SK-N-SH treated with all-trans-retinoic acid at 6 μM for 48 hours (cell line): ENCODE results near the gene STK39.

Experiments
- ARNTL ChIP-seq: fragments of 450-650 bp; formaldehyde crosslinking; IDR thresholded peaks from 2 replicates; pipeline ENCODE4 v1.5.0; 2020; ENCODE audit warnings: low read depth, mild to moderate bottlenecking, moderate library complexity, borderline replicate concordance
- ESRRG ChIP-seq: fragments of 250-450 bp; sonication (Bioruptor Pico); IDR thresholded peaks from 2 replicates; pipeline ENCODE4 v1.6.1; 2021; ENCODE audit warnings: mild to moderate bottlenecking
- PPARA ChIP-seq: fragments of 250-450 bp; sonication (Bioruptor Pico); IDR thresholded peaks from 2 replicates; pipeline ENCODE4 v1.5.0; 2020; ENCODE audit warnings: mild to moderate bottlenecking, borderline replicate concordance
- SNAI2 ChIP-seq: fragments of 250-450 bp; sonication (Bioruptor Pico); IDR thresholded peaks from 2 replicates; pipeline ENCODE4 v1.5.0; 2020; ENCODE audit warnings: mild to moderate bottlenecking, moderate library complexity
- TCF4 ChIP-seq: fragments of 250-450 bp; sonication (Bioruptor Pico); IDR thresholded peaks from 2 replicates; pipeline ENCODE4 v1.8.0; 2021; ENCODE audit warnings: mild to moderate bottlenecking, moderate library complexity, borderline replicate concordance
- ZFP3 ChIP-seq: fragments of 250-450 bp; sonication (Bioruptor Pico); IDR thresholded peaks from 2 replicates; pipeline ENCODE4 v1.5.0; 2020; ENCODE audit warnings: mild to moderate bottlenecking, moderate library complexity
- ZFP30 ChIP-seq: fragments of 450-650 bp; formaldehyde crosslinking; IDR thresholded peaks from 2 replicates; pipeline ENCODE4 v1.5.0; 2022; ENCODE audit warnings: mild to moderate bottlenecking, moderate library complexity
- TF ChIP-seq, protein P1 (sequence below): fragments of 250-450 bp; sonication (Bioruptor Pico); IDR thresholded peaks from 2 replicates; pipeline ENCODE4 v1.8.0; 2020; ENCODE audit warnings: mild to moderate bottlenecking, moderate library complexity, borderline replicate concordance
- TF ChIP-seq, protein P2 (sequence below): fragments of 250-450 bp; sonication (Bioruptor Pico); IDR thresholded peaks from 2 replicates; pipeline ENCODE4 v1.8.0; 2021; ENCODE audit warnings: low read depth, mild to moderate bottlenecking, moderate library complexity, borderline replicate concordance

DNA sequence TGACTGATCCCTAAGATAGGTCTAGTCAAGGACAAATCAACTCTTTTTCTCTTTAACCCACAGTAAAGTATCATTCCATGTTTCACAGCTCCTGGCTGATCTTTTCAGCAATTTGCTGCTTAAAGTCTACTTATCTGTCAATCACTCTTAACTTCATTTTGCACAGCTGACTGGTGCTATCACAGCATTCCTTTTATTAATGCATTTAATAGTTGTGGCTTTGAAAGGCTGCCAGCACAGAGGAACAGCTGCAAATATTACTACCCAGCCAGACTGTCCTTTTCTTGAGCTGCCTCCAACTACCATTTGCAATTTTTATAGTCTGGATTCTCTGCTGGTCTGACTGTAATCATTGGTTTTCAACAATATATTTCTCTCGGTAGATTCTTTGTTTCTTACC lies 303.5 kb downstream of the STK39 start:
- TF ChIP-seq, protein P1, sequence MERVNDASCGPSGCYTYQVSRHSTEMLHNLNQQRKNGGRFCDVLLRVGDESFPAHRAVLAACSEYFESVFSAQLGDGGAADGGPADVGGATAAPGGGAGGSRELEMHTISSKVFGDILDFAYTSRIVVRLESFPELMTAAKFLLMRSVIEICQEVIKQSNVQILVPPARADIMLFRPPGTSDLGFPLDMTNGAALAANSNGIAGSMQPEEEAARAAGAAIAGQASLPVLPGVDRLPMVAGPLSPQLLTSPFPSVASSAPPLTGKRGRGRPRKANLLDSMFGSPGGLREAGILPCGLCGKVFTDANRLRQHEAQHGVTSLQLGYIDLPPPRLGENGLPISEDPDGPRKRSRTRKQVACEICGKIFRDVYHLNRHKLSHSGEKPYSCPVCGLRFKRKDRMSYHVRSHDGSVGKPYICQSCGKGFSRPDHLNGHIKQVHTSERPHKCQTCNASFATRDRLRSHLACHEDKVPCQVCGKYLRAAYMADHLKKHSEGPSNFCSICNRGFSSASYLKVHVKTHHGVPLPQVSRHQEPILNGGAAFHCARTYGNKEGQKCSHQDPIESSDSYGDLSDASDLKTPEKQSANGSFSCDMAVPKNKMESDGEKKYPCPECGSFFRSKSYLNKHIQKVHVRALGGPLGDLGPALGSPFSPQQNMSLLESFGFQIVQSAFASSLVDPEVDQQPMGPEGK (CRISPR knock-in tag) = no peak
- no peak for TF ChIP-seq TCF4 (CRISPR knock-in tag)
- TF ChIP-seq ZFP3 = no peak
- no peak for TF ChIP-seq ESRRG (CRISPR knock-in tag)
- TF ChIP-seq SNAI2 (CRISPR knock-in tag) = no peak
- TF ChIP-seq, protein P2, sequence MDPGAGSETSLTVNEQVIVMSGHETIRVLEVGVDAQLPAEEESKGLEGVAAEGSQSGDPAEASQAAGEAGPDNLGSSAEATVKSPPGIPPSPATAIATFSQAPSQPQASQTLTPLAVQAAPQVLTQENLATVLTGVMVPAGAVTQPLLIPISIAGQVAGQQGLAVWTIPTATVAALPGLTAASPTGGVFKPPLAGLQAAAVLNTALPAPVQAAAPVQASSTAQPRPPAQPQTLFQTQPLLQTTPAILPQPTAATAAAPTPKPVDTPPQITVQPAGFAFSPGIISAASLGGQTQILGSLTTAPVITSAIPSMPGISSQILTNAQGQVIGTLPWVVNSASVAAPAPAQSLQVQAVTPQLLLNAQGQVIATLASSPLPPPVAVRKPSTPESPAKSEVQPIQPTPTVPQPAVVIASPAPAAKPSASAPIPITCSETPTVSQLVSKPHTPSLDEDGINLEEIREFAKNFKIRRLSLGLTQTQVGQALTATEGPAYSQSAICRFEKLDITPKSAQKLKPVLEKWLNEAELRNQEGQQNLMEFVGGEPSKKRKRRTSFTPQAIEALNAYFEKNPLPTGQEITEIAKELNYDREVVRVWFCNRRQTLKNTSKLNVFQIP (CRISPR knock-in tag) = no peak
- TF ChIP-seq ARNTL (CRISPR knock-in tag) = no peak
- TF ChIP-seq ZFP30 (CRISPR knock-in tag) = no peak
- no peak for TF ChIP-seq PPARA (CRISPR knock-in tag)
